ENCODE measurements around the gene ZCCHC24.
"Not testable (repeated sequence)": the region's sequence is repeated elsewhere in the genome, so short reads cannot be mapped to it uniquely, and the experiment has no call there.

Gene ZCCHC24

GRCh38 chr10:79447911-79448731, 2.7 kb upstream of the ZCCHC24 start:
- Histone ChIP-seq H3K9me3 (ENCODE audit: low read length) (no peaks in the 10 kb centered on the region), H3K27me3 (ENCODE audit: insufficient read depth, low read length) (peaks cover 6% of the 10 kb centered on the region; the same call in 1 of the 2 replicates), H3F3A (ENCODE audit: insufficient read depth, low read length) (no peaks in the 10 kb centered on the region), H3K9ac (ENCODE audit: low read length) (no peak overlapping the region), H3K4me3 (ENCODE audit: low read depth, low read length, poor library complexity, severe bottlenecking) (no peak overlapping the region), H3K4me2 (ENCODE audit: low read length) (no peak overlapping the region), H3K27ac (ENCODE audit: low read depth, low read length, poor library complexity, severe bottlenecking) (no peak overlapping the region), H4K20me1 (ENCODE audit: insufficient read depth, low read length) (no peaks in the 10 kb centered on the region), H3K79me2 (ENCODE audit: insufficient read depth, low read length) (no peaks in the 10 kb centered on the region), H2AFZ (ENCODE audit: low read length) (no peak overlapping the region), H3K4me1 (ENCODE audit: insufficient read depth, low read length, severe bottlenecking) (peaks cover 15% of the 10 kb centered on the region), H3K9me2 (ENCODE audit: low read depth, low read length) (no peaks in the 10 kb centered on the region), H3K36me3 (ENCODE audit: insufficient read depth, low read length) (no peaks in the 10 kb centered on the region)
- no peak for TF ChIP-seq EZH2 (IDR thresholded peaks at IDR 0.05; ENCODE audit: borderline replicate concordance, low read length)
- no peak for TF ChIP-seq CTCF (IDR thresholded peaks at IDR 0.05; ENCODE audit: low read length)

- H3K4me2 ChIP-seq (ENCODE audit: low read length); H2AFZ ChIP-seq (ENCODE audit: low read length); H3K9ac ChIP-seq (ENCODE audit: low read length); H3K27ac ChIP-seq (ENCODE audit: low read depth, low read length, poor library complexity, severe bottlenecking); H3K9me2 ChIP-seq (ENCODE audit: low read depth, low read length); H4K20me1 ChIP-seq (ENCODE audit: insufficient read depth, low read length); H3K79me2 ChIP-seq (ENCODE audit: insufficient read depth, low read length); H3K4me3 ChIP-seq (ENCODE audit: low read depth, low read length, poor library complexity, severe bottlenecking); H3K9me3 ChIP-seq (ENCODE audit: low read length); H3K27me3 ChIP-seq (ENCODE audit: insufficient read depth, low read length); H3K36me3 ChIP-seq (ENCODE audit: insufficient read depth, low read length); H3F3A ChIP-seq (ENCODE audit: insufficient read depth, low read length): not testable (repeated sequence)
- H3K4me1 ChIP-seq (ENCODE audit: insufficient read depth, low read length, severe bottlenecking), result peaks cover 15% of the 10 kb centered on the region
Measured at GRCh38 chr10:79447249-79447648, 1.8 kb upstream of the ZCCHC24 start.

- TF ChIP-seq CTCF (IDR thresholded peaks at IDR 0.05; ENCODE audit: low read length) (no peak), EZH2 (IDR thresholded peaks at IDR 0.05; ENCODE audit: borderline replicate concordance, low read length) (no peak)
- H3K9me2 ChIP-seq (ENCODE audit: low read depth, low read length), result no peaks in the 10 kb centered on the region
- peaks cover 15% of the 10 kb centered on the region for H3K4me1 ChIP-seq (ENCODE audit: insufficient read depth, low read length, severe bottlenecking)
- no peaks in the 10 kb centered on the region for H4K20me1 ChIP-seq (ENCODE audit: insufficient read depth, low read length)
- no peak overlapping the region for H2AFZ ChIP-seq (ENCODE audit: low read length)
- H3K4me2 ChIP-seq (ENCODE audit: low read length), result no peak overlapping the region; the same call in 1 of the 2 replicates
- H3K9ac ChIP-seq (ENCODE audit: low read length), result no peak overlapping the region
- no peaks in the 10 kb centered on the region for H3K9me3 ChIP-seq (ENCODE audit: low read length)
- no peak overlapping the region for H3K4me3 ChIP-seq (ENCODE audit: low read depth, low read length, poor library complexity, severe bottlenecking)
- H3F3A ChIP-seq (ENCODE audit: insufficient read depth, low read length), result no peaks in the 10 kb centered on the region
- H3K79me2 ChIP-seq (ENCODE audit: insufficient read depth, low read length), result no peaks in the 10 kb centered on the region
- H3K27ac ChIP-seq (ENCODE audit: low read depth, low read length, poor library complexity, severe bottlenecking), result no peak overlapping the region
- peaks cover 6% of the 10 kb centered on the region; the same call in 1 of the 2 replicates for H3K27me3 ChIP-seq (ENCODE audit: insufficient read depth, low read length)
- H3K36me3 ChIP-seq (ENCODE audit: insufficient read depth, low read length), result no peaks in the 10 kb centered on the region
Measured at GRCh38 chr10:79446758-79447084, 1.3 kb upstream of the ZCCHC24 start.
